Right cardiac atrium (tissue), 5 donors: ENCODE data around the gene RIIAD1. TPM values are rescaled to one million over a fixed set of nuclear protein-coding genes. Genes with fewer than 3 reads are reported as not detected.
"Not testable (repeated sequence)": the region's sequence is repeated elsewhere in the genome, so short reads cannot be mapped to it uniquely, and the experiment has no call there.

Experiments used
- ATAC-seq, 2 donors: fragments of 200-7000 bp; cut with Tn5 transposase; one replicate each; pipeline versions ENCODE4 v1.8.0 to v1.9.1; 2020; ENCODE audit warnings: moderate library complexity in 2 of 2, mild to moderate bottlenecking in 1 of 2
- DNase-seq, 3 donors: peaks; one replicate each; pipeline ENCODE4 v3.0.0-alpha.2; 2020
- H3K27ac ChIP-seq: one replicate; pipeline ENCODE4 v1.5.1; 2013; ENCODE audit warnings: mild to moderate bottlenecking, low read length, control low read depth, moderate library complexity
- H3K27me3 ChIP-seq: one replicate; pipeline ENCODE4 v1.6.1; 2013; ENCODE audit not compliant: control insufficient read depth, insufficient read depth
- H3K4me1 ChIP-seq: one replicate; pipeline ENCODE4 v1.6.1; 2013; ENCODE audit warnings: low read length; ENCODE audit not compliant: control insufficient read depth, insufficient read depth
- H3K4me3 ChIP-seq: one replicate; pipeline ENCODE4 v1.5.1; 2013; ENCODE audit warnings: low read length, control low read depth
- H3K9me3 ChIP-seq: one replicate; pipeline ENCODE4 v1.6.1; 2013; ENCODE audit warnings: low read length; ENCODE audit not compliant: control insufficient read depth
- WGBS: extraction: QIAGEN DNeasy Blood & Tissue Kit; methylation state at CpG from one replicate; pipeline ENCODE4 v1.1.7; 2013; 5-methylcytosine and 5-hydroxymethylcytosine counted together
- intact Hi-C, 4 donors: fragments of 100-400 bp; cut with DNase I; formaldehyde crosslinking; loops; one replicate each; pipeline versions ENCODE4 v1.11.0 to v1.14.0; 2022 to 2023
- polyA plus RNA-seq: library from polyadenylated mRNA; stranded (reverse); fragments of 200-250 nt; gene quantifications from one replicate; pipeline ENCODE4 v1.2.3, GENCODE V29; 2013
- total RNA-seq, 4 donors: library from RNA; stranded (reverse); fragmentation: NEBNext Ultra II Directional; extraction: Animal tissue kit (Norgen Biotek cat#: 25700); gene quantifications; one replicate each; pipeline ENCODE4 v1.2.1, GENCODE V29; 2021
- donor health status: healthy with polysubstance abuse.
- donor health status: DM: no; HTN: yes; CAD: no.
- donor health status: DM: no; HTN: no; CAD: no.
- donor health status: DM: no; HTN: yes; CAD: no; lungs with severe emphysema.
- donor health status: DM: yes; HTN: yes; CAD: no.

Gene RIIAD1
- total and polyA plus RNA-seq, 5 donors: 6.0 to 19.3 (median 7.7) TPM

DNA sequence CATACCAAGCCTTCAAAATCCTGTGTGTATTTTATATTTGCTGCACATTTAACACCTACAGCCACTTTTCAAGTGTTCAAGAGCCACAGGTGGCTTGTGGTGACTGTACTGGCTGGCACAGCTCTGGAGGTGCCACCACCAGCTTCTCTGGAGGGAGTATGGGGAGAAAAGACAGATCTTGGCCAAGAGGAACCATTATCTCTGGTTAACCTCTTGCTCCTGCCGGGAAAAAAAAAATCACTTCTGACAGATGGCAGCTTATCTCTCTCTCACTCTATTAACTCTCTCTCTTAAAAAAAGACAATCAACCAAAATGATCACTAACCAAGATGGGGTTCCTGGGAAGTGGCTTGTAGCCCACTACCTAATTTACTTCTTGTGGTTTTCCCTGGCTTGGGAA lies 1.2 kb upstream of the RIIAD1 start:
- WGBS: 27% methylated on average over 1 of the region's 1 CpG
- H3K4me1 ChIP-seq: no peaks in the 10 kb centered on the region
- H3K27me3 ChIP-seq: no peaks in the 10 kb centered on the region
- H3K27ac ChIP-seq: peak overlapping the region; percentile 49
- no peak overlapping the region for H3K4me3 ChIP-seq
- ATAC-seq: no peak
- intact Hi-C loops: no loop called here
- H3K9me3 ChIP-seq: no peaks in the 10 kb centered on the region
- DNase-seq: no peak

DNA sequence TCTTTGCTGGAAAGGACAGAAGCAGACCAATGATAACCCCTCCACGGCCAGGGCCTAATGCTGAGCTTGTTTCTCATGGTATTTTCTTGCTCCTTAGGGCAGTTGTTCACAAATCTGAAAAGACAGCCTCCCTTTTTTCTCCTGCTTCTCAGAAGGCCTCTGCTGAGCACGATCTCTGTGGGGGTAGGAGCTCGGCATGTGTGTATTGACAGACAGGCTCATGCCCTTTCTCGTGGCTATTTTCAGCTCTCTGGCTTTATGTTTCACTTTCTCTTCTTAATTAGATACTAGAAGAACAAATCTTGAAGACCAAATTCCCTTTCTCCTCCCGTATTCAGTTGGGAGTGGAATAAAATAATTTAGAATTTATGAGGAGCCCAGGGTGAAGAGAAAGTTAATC lies 768 bp upstream of the RIIAD1 start:
- ATAC-seq: peak; percentile 55 to 58
- no peak for DNase-seq
- no peaks in the 10 kb centered on the region for H3K27me3 ChIP-seq
- peak overlapping the region; percentile 79 for H3K4me3 ChIP-seq
- peak overlapping the region; percentile 79 for H3K27ac ChIP-seq
- intact Hi-C loops: no loop called here
- H3K4me1 ChIP-seq: no peaks in the 10 kb centered on the region
- H3K9me3 ChIP-seq: no peaks in the 10 kb centered on the region
- 4% methylated on average over 5 of the region's 5 CpGs for WGBS

GRCh38 chr1:151721788-151722510 lies 627 bp downstream of the RIIAD1 start:
- peak overlapping the region; percentile 79 for H3K4me3 ChIP-seq
- 27% methylated on average over 17 of the region's 17 CpGs for WGBS
- ATAC-seq (no peak), DNase-seq (no peak)
- no peaks in the 10 kb centered on the region for H3K9me3 ChIP-seq
- H3K27ac ChIP-seq: no peak overlapping the region
- intact Hi-C loops: no loop called here
- H3K27me3 ChIP-seq: no peaks in the 10 kb centered on the region
- H3K4me1 ChIP-seq: no peaks in the 10 kb centered on the region

- WGBS: 49% methylated on average over 3 of the region's 3 CpGs
- no peaks in the 10 kb centered on the region for H3K27me3 ChIP-seq
- H3K27ac ChIP-seq: no peak overlapping the region
- no peak for ATAC-seq
- H3K9me3 ChIP-seq: no peaks in the 10 kb centered on the region
- intact Hi-C loops: no loop called here
- no peak for DNase-seq
- H3K4me1 ChIP-seq: no peaks in the 10 kb centered on the region
- no peak overlapping the region for H3K4me3 ChIP-seq
These were observed 2.5 kb downstream of the RIIAD1 start for GRCh38 chr1:151723726-151724370.

DNA sequence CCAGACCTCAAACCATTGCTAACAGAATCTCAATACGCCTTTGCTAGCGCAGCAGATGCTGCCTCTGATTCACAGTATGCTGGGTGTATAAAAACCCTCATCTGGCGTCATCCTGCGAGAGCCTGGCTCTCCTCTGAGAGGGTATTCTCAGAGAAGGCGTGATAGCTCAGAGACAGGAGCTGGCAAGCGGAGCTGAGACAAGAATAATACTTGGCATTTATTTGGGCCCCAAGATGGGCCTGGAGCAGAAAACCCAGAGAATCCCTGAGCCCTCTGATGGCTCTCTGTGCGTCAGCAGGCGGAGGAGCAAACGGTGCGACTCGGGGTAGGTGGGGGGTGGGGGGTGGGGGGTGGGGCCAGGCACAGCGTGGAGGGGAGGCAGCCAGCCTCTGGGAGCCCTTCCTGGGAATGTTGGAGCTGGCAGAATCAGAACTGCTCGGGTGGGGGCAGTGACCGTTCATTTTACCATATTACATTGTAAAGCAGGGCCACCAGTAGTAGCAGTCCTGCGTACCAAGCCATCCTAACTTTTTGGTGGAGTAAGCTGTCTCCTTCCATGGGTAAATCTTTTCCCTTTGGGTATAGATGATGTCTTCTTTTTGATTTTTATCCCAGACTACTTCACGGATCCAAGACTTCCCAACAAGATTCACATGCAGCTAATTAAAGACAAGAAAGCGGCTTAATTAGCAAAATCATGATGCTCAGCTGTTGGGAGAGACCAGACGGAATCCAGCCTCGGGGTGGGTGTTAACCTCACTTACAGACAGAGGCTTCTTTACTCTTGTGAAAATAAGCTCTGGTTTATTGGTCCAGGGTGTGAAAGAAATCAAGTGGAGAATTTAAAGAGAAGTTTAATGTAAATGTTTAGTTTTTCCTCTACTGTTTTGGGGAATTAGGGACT lies 7.1 kb downstream of the RIIAD1 start:
- peak in 2 of 3 donors; percentile 47 to 62 for DNase-seq
- H3K4me3 ChIP-seq: peak overlapping the region; percentile 12
- WGBS: 20% methylated on average over 19 of the region's 19 CpGs

DNA sequence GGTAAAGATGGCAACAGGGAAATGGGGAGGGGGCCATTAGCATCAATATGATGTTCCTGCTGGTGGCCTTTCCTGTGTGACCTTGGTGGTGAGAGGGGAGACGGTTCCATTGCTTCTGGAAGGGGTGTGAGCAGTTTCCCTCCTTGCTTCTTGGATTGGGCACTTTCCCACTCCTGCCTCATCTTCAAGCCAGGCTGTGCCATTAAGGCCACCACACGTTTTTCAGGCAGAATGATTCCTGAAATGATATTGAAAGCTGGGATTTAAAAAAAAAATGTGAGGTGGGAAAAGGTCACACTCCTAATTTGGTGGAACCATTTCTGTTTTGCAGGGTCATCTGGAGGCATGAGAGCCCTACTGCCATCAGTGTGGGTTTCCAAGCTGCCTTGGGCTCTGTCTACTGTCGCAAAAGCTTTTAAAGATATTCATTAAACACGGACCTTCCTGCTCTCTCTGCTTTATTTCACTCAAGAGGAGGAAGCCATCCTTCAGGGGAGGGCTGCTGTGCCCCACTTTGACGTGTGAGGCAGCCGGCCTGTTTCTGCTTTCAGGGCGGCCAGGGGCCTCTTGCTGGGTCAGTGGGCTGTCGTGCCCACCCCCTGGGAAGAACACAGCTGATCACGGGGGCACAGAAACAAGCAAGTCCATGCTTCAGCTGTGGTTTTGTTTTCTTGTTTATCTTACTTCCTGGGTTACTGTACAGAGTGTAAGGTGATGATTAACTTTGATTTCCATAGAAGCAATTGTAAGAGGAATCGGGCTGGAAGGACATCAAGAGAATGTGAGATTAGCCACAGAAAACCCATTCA lies 8.0 kb downstream of the RIIAD1 start:
- Histone ChIP-seq H3K4me1 (no peaks in the 10 kb centered on the region), H3K27ac (no peak overlapping the region), H3K4me3 (no peak overlapping the region), H3K27me3 (no peaks in the 10 kb centered on the region), H3K9me3 (no peaks in the 10 kb centered on the region)
- intact Hi-C loops: no loop called here
- 66% methylated on average over 10 of the region's 10 CpGs for WGBS
- ATAC-seq (no peak), DNase-seq (no peak)

More for the DNA sequence above, 7.1 kb downstream of the RIIAD1 start:
- no peaks in the 10 kb centered on the region for H3K4me1 ChIP-seq
- H3K27me3 ChIP-seq: no peaks in the 10 kb centered on the region
- peak overlapping the region; percentile 60 for H3K27ac ChIP-seq
- peak; percentile 87 to 90 for ATAC-seq
- intact Hi-C loops: no loop called here
- H3K9me3 ChIP-seq: no peaks in the 10 kb centered on the region

DNA sequence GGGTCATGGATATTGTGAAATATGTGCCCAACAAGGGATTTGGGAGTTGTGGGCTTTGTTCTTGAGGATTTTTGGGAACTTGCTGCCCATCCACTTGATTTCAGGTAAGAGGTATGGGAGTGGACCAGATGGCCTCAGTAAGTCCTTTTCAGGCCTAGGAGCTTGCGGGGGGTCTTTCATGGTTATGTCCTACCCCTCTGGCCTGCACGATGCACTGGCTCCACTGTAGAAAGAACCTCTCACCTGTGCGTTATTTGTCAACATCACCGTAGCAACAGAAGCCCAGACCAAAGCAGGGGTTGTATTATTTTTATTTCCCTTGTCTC lies 8.6 kb downstream of the RIIAD1 start:
- H3K4me1 ChIP-seq: no peaks in the 10 kb centered on the region
- H3K27me3 ChIP-seq: no peaks in the 10 kb centered on the region
- WGBS: 81% methylated on average over 4 of the region's 4 CpGs
- DNase-seq: no peak
- no peak overlapping the region for H3K27ac ChIP-seq
- ATAC-seq: no peak
- no peak overlapping the region for H3K4me3 ChIP-seq
- intact Hi-C loops: loop anchor here in 3 of 4 donors (5.0 to 10.0 kb wide), 4 partner anchors 135 to 285 kb away; no protein-coding TSS in a partner anchor
- no peaks in the 10 kb centered on the region for H3K9me3 ChIP-seq

DNA sequence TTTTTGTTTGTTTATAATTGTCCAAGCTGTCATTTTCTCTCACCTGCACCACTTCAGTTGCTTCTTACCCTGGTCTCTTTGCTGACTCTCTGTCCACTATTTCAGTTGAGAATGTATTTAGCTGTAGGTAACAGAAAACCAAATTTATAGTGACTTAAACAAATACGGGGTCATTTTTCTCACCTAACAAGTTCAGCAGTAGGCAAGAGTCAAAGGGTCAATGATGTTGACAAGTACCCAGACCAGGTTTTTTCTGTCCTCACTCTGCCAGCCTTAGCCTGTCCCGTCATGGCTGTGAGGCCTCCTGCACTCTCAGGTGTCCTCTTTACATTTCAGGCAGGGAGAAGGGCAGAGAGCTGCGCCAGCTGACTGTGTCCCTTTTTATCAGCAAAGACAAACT lies 11.8 kb downstream of the RIIAD1 start:
- Histone ChIP-seq H3K27me3 (no peaks in the 10 kb centered on the region), H3K4me3 (no peak overlapping the region), H3K27ac (no peak overlapping the region), H3K4me1 (no peaks in the 10 kb centered on the region), H3K9me3 (peaks cover 3% of the 10 kb centered on the region)
- ATAC-seq (no peak), DNase-seq (no peak)
- whole genome bisulfite sequencing: 78% methylated on average over 3 of the region's 3 CpGs
- intact Hi-C loops: loop anchor here in 3 of 4 donors (5.0 to 10.0 kb wide), 4 partner anchors 138 to 288 kb away; no protein-coding TSS in a partner anchor

- 91% methylated on average over 9 of the region's 9 CpGs for WGBS
- not testable (repeated sequence) for DNase-seq, H3K4me1 ChIP-seq, H3K27ac ChIP-seq, ATAC-seq, H3K27me3 ChIP-seq, H3K4me3 ChIP-seq, H3K9me3 ChIP-seq
- intact Hi-C loops: loop anchor here in 3 of 4 donors (2.0 to 10.0 kb wide), 5 partner anchors 41 to 289 kb away; no protein-coding TSS in a partner anchor
These were observed 12.7 kb downstream of the RIIAD1 start for GRCh38 chr1:151733995-151734394.

DNA sequence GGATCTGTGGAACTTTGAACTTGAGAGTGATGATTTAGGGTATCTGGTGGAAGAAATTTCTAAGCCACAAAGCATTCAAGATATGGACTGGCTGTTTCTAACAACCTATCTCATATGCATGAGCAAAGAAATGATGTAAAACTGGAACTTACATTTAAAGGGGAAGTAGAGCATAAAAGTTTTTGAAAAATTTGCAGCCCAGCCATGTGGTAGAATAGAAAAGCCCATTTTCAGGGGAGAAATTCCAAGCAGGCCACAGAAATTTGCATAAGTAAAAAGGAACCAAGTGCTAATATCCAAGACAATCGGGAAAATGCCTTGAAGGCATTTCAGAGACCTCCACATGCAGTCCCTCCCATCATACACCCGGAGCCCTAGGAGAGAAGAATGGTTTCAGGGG lies 15.7 kb downstream of the RIIAD1 start:
- no peak for DNase-seq
- Histone ChIP-seq H3K27me3 (no peaks in the 10 kb centered on the region), H3K4me3 (no peak overlapping the region), H3K4me1 (no peaks in the 10 kb centered on the region), H3K27ac (no peak overlapping the region), H3K9me3 (peaks cover 3% of the 10 kb centered on the region)
- intact Hi-C loops: loop anchor here (5.0 to 10.0 kb wide), 4 partner anchors 142 to 292 kb away; no protein-coding TSS in a partner anchor
- ATAC-seq: no peak
- 76% methylated on average over 2 of the region's 2 CpGs for WGBS
